Measurements from ENCODE around the gene SRBD1. TPM values are rescaled to one million over a fixed set of nuclear protein-coding genes. Genes with fewer than 3 reads are reported as not detected.

Gene SRBD1
- polyA plus RNA-seq, 1 donor from 2014 or later, result 5.3 TPM

DNA sequence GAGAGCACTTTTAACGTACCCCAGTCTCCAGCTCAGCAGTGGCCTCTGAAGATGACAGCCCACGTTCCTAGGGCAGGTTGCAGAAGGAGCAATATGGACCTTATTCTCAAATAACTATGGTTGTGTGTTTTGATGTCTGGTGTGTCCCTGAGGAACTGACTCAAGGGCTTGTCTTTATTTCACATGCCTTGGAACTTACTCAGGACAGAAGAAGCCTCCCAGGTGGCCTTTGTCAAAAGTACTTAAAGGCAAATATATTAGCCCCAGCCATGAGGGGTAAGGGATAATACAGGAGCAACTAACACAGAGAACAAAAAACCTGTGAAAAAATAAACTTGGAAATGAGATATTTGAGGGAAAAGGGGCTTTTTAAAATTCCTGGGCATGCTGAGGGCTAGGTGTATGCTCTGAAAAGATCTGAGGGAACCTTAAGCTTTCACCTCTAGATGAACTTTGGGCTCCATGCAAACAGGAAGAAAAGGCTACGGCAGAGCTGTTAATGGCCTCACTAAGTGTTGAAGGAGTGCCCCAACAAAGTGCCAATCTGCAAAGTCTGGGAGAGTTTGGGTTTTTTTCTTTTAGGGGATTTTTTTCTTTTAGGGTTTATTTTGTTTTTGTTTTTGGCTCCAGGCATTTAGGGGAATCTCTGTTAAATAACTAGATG, 40.3 kb downstream of the SRBD1 start:
- no peak overlapping the region for H3K4me2 ChIP-seq (ENCODE audit: low read length)

GRCh38 chr2:45568935-45569334, 42.1 kb downstream of the SRBD1 start:
- TF ChIP-seq POLR2AphosphoS5 (IDR thresholded peaks at IDR 0.05) (no peak), EP300 (conservative IDR thresholded peaks at IDR 0.05; ENCODE audit: poor library complexity, severe bottlenecking) (no peak), EZH2 (IDR thresholded peaks at IDR 0.05; ENCODE audit: borderline replicate concordance, insufficient read depth, low read length, poor library complexity, severe bottlenecking) (no peak), SMC3 (conservative IDR thresholded peaks at IDR 0.05; ENCODE audit: poor library complexity) (no peak), MXI1 (conservative IDR thresholded peaks at IDR 0.05; ENCODE audit: poor library complexity, severe bottlenecking) (no peak), RAD21 (conservative IDR thresholded peaks at IDR 0.05) (no peak), TAF1 (IDR thresholded peaks at IDR 0.05; ENCODE audit: low read depth) (no peak)
- TF ChIP-seq, protein P1, sequence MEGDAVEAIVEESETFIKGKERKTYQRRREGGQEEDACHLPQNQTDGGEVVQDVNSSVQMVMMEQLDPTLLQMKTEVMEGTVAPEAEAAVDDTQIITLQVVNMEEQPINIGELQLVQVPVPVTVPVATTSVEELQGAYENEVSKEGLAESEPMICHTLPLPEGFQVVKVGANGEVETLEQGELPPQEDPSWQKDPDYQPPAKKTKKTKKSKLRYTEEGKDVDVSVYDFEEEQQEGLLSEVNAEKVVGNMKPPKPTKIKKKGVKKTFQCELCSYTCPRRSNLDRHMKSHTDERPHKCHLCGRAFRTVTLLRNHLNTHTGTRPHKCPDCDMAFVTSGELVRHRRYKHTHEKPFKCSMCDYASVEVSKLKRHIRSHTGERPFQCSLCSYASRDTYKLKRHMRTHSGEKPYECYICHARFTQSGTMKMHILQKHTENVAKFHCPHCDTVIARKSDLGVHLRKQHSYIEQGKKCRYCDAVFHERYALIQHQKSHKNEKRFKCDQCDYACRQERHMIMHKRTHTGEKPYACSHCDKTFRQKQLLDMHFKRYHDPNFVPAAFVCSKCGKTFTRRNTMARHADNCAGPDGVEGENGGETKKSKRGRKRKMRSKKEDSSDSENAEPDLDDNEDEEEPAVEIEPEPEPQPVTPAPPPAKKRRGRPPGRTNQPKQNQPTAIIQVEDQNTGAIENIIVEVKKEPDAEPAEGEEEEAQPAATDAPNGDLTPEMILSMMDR (IDR thresholded peaks at IDR 0.05; ENCODE audit: poor library complexity, severe bottlenecking), result no peak
- Histone ChIP-seq H3K4me3 (ENCODE audit: low read length) (no peak overlapping the region), H3K9ac (ENCODE audit: low read length) (no peak overlapping the region), H3K9me2 (ENCODE audit: insufficient read depth, low read length) (no peaks in the 10 kb centered on the region), H3K27me3 (ENCODE audit: insufficient read depth, low read depth, low read length) (no peaks in the 10 kb centered on the region), H4K20me1 (ENCODE audit: insufficient read depth) (no peaks in the 10 kb centered on the region), H3K9me3 (ENCODE audit: low read length) (no peaks in the 10 kb centered on the region), H3K36me3 (ENCODE audit: insufficient read depth, low read length) (no peaks in the 10 kb centered on the region), H2AFZ (ENCODE audit: low read depth, low read length) (no peak overlapping the region), H3K79me2 (replicated peaks; ENCODE audit: insufficient read depth, low read length) (no peaks in the 10 kb centered on the region), H3F3A (ENCODE audit: insufficient read depth, low read length, poor library complexity, severe bottlenecking) (no peaks in the 10 kb centered on the region), H3K4me2 (ENCODE audit: low read length) (no peak overlapping the region), H3K27ac (ENCODE audit: low read length) (no peak overlapping the region)

More for the DNA sequence above, 40.3 kb downstream of the SRBD1 start:
- Histone ChIP-seq H2AFZ (ENCODE audit: low read depth, low read length) (no peak overlapping the region), H3K36me3 (ENCODE audit: insufficient read depth, low read length) (no peaks in the 10 kb centered on the region), H3K9me3 (ENCODE audit: low read length) (no peaks in the 10 kb centered on the region), H3K4me3 (ENCODE audit: low read length) (no peak overlapping the region), H3K9me2 (ENCODE audit: insufficient read depth, low read length) (no peaks in the 10 kb centered on the region), H3K79me2 (replicated peaks; ENCODE audit: insufficient read depth, low read length) (no peaks in the 10 kb centered on the region), H3K27ac (ENCODE audit: low read length) (no peak overlapping the region), H4K20me1 (ENCODE audit: insufficient read depth) (no peaks in the 10 kb centered on the region), H3K27me3 (ENCODE audit: insufficient read depth, low read depth, low read length) (no peaks in the 10 kb centered on the region), H3F3A (ENCODE audit: insufficient read depth, low read length, poor library complexity, severe bottlenecking) (no peaks in the 10 kb centered on the region), H3K9ac (ENCODE audit: low read length) (no peak overlapping the region)
- TF ChIP-seq REST (IDR thresholded peaks at IDR 0.05; ENCODE audit: borderline replicate concordance) (no peak), EP300 (conservative IDR thresholded peaks at IDR 0.05; ENCODE audit: poor library complexity, severe bottlenecking) (no peak), MXI1 (conservative IDR thresholded peaks at IDR 0.05; ENCODE audit: poor library complexity, severe bottlenecking) (no peak), RAD21 (conservative IDR thresholded peaks at IDR 0.05) (no peak), TAF1 (IDR thresholded peaks at IDR 0.05; ENCODE audit: low read depth) (no peak), EZH2 (IDR thresholded peaks at IDR 0.05; ENCODE audit: borderline replicate concordance, insufficient read depth, low read length, poor library complexity, severe bottlenecking) (no peak), POLR2AphosphoS5 (IDR thresholded peaks at IDR 0.05) (no peak), SMC3 (conservative IDR thresholded peaks at IDR 0.05; ENCODE audit: poor library complexity) (no peak)
- TF ChIP-seq, protein P1 (IDR thresholded peaks at IDR 0.05; ENCODE audit: poor library complexity, severe bottlenecking), result no peak

All from neural cell (in vitro differentiated cells).